HG03457 (cell line): ENCODE data around the gene PLAC1.

Source experiments
- ATAC-seq: cut with Tn5 transposase; IDR thresholded peaks from one replicate; pipeline ENCODE4 v1.9.1; 2021; ENCODE audit warnings: moderate number of reproducible peaks; ENCODE audit not compliant: unreplicated experiment

The PLAC1 gene

GRCh38 chrX:134592303-134592702, 66.0 kb downstream of the PLAC1 start:
- ATAC-seq, result no peak

GRCh38 chrX:134591502-134591901, 66.8 kb downstream of the PLAC1 start:
- no peak for ATAC-seq

- no peak for ATAC-seq
Measured at GRCh38 chrX:134588806-134589205, 69.5 kb downstream of the PLAC1 start.

GRCh38 chrX:134580907-134581306, 77.4 kb downstream of the PLAC1 start:
- ATAC-seq, result no peak

- ATAC-seq, result no peak
Measured at GRCh38 chrX:134573683-134574035, 84.6 kb downstream of the PLAC1 start.

GRCh38 chrX:134572816-134573682, 85.2 kb downstream of the PLAC1 start:
- ATAC-seq, result no peak

GRCh38 chrX:134571796-134572195, 86.5 kb downstream of the PLAC1 start:
- no peak for ATAC-seq

- no peak for ATAC-seq
Measured at GRCh38 chrX:134570899-134571298, 87.4 kb downstream of the PLAC1 start.

- no peak for ATAC-seq
Measured at GRCh38 chrX:134570509-134570846, 87.8 kb downstream of the PLAC1 start.

GRCh38 chrX:134569306-134569705, 89.0 kb downstream of the PLAC1 start:
- ATAC-seq, result no peak

GRCh38 chrX:134568285-134569016, 89.8 kb downstream of the PLAC1 start:
- ATAC-seq, result no peak

- ATAC-seq, result no peak
Measured at GRCh38 chrX:134566506-134566905, 91.8 kb downstream of the PLAC1 start.

- no peak for ATAC-seq
Measured at GRCh38 chrX:134562002-134562401, 96.3 kb downstream of the PLAC1 start.

- no peak for ATAC-seq
Measured at GRCh38 chrX:134558133-134558532, 100.1 kb downstream of the PLAC1 start.

- no peak for ATAC-seq
Measured at GRCh38 chrX:134554291-134554690, 104.0 kb downstream of the PLAC1 start.

- ATAC-seq, result no peak
Measured at GRCh38 chrX:134552351-134552750, 105.9 kb downstream of the PLAC1 start.

GRCh38 chrX:134551376-134552048, 106.8 kb downstream of the PLAC1 start:
- no peak for ATAC-seq

GRCh38 chrX:134548257-134549201, 109.7 kb downstream of the PLAC1 start:
- no peak for ATAC-seq

GRCh38 chrX:134547047-134547679, 111.1 kb downstream of the PLAC1 start:
- no peak for ATAC-seq

- no peak for ATAC-seq
Measured at GRCh38 chrX:134546187-134546586, 112.1 kb downstream of the PLAC1 start.
